ENCODE data around the gene UBTD1. TPM values are rescaled to one million over a fixed set of nuclear protein-coding genes. Genes with fewer than 3 reads are reported as not detected.

UBTD1 gene, protein sequence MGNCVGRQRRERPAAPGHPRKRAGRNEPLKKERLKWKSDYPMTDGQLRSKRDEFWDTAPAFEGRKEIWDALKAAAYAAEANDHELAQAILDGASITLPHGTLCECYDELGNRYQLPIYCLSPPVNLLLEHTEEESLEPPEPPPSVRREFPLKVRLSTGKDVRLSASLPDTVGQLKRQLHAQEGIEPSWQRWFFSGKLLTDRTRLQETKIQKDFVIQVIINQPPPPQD
- total RNA-seq, result 1 to 10 TPM in 2 of 4 donors, under 1 TPM in 1, not detected in 1; 0.70 to 2.5 (median 1.4) TPM

DNA sequence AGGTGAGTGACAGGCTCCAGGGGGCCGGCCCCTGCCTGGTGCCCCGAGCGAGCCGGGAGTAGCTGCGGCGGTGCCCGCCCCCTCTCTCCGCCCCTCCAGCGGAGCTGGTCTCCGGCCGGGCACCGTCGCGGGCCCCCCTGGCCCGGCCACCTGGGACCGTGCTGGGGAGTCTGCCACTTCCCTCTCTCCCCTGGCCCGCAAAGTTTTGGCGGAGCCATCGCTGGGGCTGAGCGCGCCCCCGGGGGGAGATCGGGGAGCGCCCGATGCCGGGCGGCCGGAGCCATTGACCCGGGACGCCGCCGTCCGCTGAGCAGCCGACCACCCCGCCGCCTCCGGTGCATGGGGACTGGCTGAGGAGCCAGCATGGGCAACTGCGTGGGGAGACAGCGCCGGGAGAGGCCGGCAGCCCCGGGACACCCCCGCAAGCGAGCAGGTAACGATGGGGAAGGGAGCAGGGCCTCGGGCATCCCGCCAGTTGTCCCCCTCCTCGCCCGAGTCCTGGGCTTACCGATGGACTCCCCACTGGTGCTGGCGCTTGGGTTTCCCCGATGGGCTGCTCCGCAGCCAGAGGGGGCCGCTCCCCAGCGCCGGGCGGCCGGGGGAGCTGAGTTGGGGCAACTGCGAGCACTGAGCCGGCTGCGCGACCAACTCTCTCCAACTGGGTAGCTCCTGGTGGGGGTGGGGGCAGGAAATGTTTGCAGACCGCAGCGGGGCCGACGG, at the start of gene UBTD1:
TSS of gene UBTD1 (plus strand) at position 84 of the 720 bp plus-strand sequence. CDS start at position 364, 280 bp downstream.
- TF ChIP-seq POLR2A (IDR thresholded peaks at IDR 0.05) (no peak), CTCF (IDR thresholded peaks at IDR 0.05) (no peak)
- H3K9me3 ChIP-seq, result no peaks in the 10 kb centered on the region
- H3K27ac ChIP-seq, result peak within 1 kb of the TSS; percentile 89 to 95 (median 92)
- peaks cover 0 to 28% (median 7%) of the 10 kb centered on the region in 4 donors for H3K4me1 ChIP-seq
- H3K36me3 ChIP-seq, result no peaks in the 10 kb centered on the region
- peak within 1 kb of the TSS; percentile 92 to 94 (median 93) for H3K4me3 ChIP-seq
- DNase-seq, result peak in 2 of 3 donors; percentile 45 to 63
- no peaks in the 10 kb centered on the region for H3K27me3 ChIP-seq

- H3K27me3 ChIP-seq, result no peaks in the 10 kb centered on the region
- no peak overlapping the region for H3K27ac ChIP-seq
- H3K9me3 ChIP-seq, result no peaks in the 10 kb centered on the region
- TF ChIP-seq POLR2A (IDR thresholded peaks at IDR 0.05) (no peak), CTCF (IDR thresholded peaks at IDR 0.05) (no peak)
- H3K4me3 ChIP-seq, result no peak overlapping the region
- H3K4me1 ChIP-seq, result peaks cover 0 to 23% (median 6%) of the 10 kb centered on the region in 4 donors
- peaks cover 0 to 28% (median 0%) of the 10 kb centered on the region in 3 donors for H3K36me3 ChIP-seq
- no peak for DNase-seq
These were observed 47.9 kb upstream of the UBTD1 start for GRCh38 chr10:97450828-97451227.

DNA sequence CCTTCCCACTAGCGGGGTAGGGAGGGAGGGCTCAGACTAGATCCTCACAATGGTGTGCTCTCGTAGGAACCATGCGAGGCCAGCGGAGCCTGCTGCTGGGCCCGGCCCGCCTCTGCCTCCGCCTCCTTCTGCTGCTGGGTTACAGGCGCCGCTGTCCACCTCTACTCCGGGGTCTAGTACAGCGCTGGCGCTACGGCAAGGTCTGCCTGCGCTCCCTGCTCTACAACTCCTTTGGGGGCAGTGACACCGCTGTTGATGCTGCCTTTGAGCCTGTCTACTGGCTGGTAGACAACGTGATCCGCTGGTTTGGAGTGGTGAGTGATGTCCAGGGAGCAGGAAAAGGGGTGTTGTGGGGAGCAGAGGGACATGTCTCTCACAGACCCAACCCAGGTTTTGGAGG, 47.1 kb upstream of the UBTD1 start:
- Histone ChIP-seq H3K9me3 (no peaks in the 10 kb centered on the region), H3K27me3 (no peaks in the 10 kb centered on the region), H3K4me3 (no peak overlapping the region), H3K27ac (no peak overlapping the region), H3K36me3 (peaks cover 0 to 36% (median 0%) of the 10 kb centered on the region in 3 donors), H3K4me1 (peaks cover 0 to 21% (median 4%) of the 10 kb centered on the region in 4 donors)
- TF ChIP-seq CTCF (IDR thresholded peaks at IDR 0.05) (no peak), POLR2A (IDR thresholded peaks at IDR 0.05) (no peak)
- DNase-seq, result no peak

- peaks cover 0 to 43% (median 0%) of the 10 kb centered on the region in 3 donors for H3K36me3 ChIP-seq
- no peaks in the 10 kb centered on the region for H3K9me3 ChIP-seq
These were observed 46.4 kb upstream of the UBTD1 start for GRCh38 chr10:97452352-97452751.

More at GRCh38 chr10:97452352-97452751, 46.4 kb upstream of the UBTD1 start:
- Histone ChIP-seq H3K4me3 (no peak overlapping the region), H3K27ac (no peak overlapping the region), H3K27me3 (no peaks in the 10 kb centered on the region), H3K4me1 (peaks cover 0 to 14% (median 0%) of the 10 kb centered on the region in 4 donors)
- no peak for TF ChIP-seq CTCF (IDR thresholded peaks at IDR 0.05)
- TF ChIP-seq POLR2A (IDR thresholded peaks at IDR 0.05), result no peak
- no peak for DNase-seq

Measured in Peyer's patch (tissue), 4 donors.